HuH-7.5 (cell line): ENCODE measurements around the gene DMTF1.

Experiments
- DNase-seq: peaks from one replicate; pipeline ENCODE4 v3.0.0; 2011; ENCODE audit warnings: low spot score

Gene DMTF1

DNA sequence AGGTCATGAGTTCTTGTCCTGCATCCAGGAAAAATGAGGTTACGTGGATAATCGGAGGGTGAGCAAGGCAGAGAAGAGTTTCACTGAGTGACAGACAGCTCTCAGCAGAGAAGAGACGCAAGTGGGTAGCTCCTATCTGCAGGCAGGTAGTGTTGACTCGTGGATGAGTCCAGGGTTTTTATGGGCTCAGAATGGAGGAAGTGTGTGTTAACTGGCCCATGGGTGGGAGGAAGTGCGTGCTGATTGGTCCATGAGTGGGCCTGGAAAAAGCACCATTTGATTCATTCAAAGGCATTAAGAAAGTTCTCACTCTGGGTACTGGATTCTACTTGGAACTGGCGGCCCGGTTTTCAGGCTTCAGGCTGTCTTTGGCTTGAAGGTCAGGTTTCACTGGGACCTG lies 4.8 kb upstream of the DMTF1 start:
- DNase-seq, result no peak

DNA sequence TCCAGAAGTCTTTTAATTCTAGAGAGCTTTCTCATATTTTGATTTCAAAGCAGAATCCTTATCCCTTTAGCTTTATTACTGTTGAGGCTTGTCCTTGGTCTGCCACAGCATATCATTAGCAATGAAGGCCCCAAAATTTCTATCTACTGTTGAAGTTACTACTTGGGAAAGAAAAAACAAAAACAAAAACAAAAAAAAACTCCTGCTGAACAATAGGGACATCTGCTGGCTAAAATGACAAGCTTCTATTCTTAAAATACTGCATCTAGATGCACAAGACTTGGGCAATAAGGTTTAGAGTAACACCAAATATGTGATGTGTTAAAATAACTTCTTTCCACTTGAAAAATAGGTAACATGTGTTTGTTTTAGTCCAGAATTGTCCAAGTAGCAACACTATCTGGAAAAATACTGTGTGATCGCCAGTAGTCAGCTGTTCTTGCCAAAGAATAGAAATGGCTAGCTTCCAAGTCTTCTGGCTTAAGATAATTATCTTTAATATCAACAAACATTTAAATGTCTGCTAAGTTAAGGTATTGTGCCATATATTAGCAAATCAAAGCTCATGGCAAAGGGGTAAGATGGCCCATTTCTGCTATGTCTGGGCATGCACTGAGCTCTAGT lies 3.8 kb upstream of the DMTF1 start:
- no peak for DNase-seq

DNA sequence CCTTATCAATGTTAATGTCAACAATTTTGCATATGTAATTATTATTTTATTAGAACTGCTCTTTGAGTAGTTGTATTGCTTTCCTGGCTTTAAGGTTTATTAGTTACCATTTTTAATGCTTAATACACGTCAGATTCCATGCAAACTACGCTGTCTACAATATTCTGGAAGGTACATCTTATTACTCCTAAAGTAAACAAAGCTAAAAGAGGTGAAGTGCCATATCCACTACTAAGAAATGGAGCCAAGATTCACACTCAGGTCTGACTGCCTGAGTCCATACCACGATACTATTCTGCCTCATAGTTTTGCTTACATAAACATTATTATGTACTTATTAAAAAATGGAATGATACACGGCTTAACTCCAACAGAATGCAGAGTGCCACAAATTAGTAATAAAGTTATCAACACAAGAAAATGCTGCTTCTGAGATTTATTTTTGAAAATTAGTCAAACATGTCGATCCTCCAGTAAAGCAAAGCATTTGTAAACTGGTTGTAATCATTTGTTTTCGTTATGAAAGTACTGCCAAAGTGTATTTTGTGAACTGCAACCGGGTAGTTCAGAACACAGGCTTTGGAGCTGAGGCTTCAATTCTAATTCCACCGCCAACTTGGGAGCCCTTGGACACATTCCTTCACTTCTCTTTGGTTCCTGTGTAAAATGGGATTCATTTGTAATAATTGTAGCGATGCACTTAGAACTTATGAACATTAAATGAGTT lies 1.1 kb upstream of the DMTF1 start:
- DNase-seq, result no peak

DNA sequence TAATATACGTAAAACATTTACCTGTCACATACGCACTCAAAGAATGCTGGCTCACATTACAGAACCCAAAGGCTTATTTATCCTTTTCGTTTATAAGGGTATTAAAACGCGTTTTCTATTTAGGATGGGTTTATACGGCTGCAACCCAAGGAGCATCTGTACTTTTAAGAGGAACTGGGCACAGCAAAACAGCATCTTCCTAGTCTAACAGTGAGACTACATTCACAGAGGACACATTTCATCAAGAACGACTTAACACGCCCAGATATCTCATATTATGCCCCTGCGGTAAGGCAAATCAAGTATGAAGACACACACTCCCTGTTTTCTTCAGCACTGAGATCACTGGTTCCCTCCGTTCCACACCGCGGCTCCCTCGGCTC lies 533 bp upstream of the DMTF1 start:
- no peak for DNase-seq

DNA sequence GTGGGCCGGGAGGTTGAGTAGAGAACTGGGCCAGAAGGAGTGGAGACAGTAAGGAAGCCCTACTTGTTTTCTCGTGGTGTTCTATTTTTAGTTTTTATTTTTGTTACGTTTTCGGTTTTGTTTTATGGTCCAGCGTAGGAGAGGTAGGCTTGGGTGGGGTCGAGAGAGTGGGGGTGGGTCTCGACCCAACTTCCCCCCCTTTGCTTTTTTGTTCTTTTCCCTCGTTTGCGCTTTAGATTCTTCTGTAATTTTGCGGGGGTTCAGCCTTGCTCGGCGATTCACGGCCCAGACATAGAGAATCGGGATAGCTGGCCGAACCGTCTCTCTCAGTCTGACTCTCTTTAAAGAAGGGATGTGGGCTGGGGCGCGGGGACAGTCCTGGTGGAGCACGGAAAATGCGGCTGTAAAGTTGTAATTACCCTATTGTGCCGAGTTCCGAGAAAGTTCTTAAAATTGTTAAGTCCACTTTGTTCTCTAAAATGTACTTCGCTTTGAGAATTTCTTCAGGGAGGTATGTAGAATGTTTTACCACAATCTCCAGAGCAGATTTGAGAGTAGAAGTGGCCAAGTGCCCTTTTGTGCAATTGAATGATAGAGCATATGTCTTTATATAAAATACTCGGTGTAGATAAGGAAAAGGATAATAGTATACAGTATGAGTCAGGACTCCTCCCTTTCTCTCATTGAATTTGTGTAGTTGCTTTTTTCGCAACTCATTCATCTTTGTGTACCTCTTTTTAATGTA lies 816 bp downstream of the DMTF1 start:
- DNase-seq, result no peak

DNA sequence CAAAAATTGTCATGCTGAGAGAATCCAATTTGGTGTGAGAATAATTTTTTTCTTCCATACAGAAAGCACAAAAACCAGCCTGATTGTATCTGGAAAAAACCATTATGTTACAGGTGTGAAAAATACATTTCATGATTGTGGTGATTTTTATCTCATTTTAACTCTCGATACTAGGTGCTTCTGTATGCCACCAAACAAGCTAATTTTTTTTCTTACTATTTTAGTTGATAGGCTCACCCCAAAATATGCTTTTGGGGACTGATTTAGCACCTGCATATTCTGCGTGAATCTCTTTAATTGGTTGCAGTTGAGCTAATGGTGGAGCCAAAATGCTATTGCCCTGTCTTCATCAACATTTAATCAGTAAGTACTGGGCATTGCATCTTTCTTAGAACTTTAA lies 1.9 kb downstream of the DMTF1 start:
- DNase-seq, result no peak

DNA sequence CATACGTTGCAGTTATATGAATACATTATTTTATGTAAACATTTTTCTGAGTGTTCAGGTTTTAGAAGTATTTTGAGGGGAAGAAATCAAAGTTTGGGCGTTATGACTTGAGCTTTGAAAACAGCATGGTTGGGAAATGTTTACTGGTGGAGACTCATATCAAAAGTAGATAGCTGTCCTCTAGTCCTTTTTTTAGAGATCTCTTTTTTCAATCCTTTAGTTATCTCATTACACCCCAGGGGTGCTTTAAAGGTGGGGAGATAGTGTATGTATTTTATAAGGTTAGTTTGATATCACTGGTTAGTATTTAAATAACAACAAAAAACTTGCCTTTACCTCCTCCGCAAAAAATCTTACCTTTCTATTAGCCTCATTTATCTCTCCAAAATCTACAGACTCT lies 2.3 kb downstream of the DMTF1 start:
- no peak for DNase-seq

DNA sequence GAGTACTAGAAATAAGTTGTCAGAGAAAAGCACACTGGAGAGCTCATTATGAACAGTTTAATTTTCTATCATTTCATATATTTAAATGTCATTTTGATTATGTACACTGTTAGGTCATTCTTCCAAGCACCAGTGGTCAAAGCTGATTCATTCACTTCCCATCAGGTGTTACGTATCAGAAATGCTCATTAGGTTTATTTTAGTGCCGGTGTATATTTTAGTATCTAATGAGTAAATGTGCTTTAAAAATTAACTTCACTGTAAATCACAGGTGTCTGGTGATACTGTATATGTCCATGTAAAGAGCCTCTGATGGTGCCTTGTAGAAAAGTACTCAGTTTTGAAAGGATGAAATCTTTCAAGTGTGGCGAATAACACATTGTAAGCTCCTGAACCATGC lies 3.5 kb downstream of the DMTF1 start:
- DNase-seq, result no peak

DNA sequence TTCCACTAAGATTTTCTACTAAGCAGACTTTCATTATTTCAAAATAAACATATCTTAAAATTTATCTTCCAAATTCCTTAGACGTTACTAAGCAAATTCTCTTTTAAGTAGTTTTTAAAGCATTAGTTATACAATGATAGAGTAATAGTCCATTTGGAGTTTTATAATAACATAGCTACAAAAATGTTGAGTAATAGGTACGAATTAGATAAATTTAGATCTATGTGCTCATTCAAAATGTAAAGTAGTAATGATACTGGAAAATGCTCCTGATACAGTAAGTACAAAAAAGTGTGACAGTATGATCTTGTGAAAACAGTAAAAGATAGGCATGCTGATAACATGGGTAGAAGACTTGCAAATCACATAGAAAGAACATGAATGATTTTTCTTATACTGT lies 4.5 kb downstream of the DMTF1 start:
- DNase-seq, result no peak

DNA sequence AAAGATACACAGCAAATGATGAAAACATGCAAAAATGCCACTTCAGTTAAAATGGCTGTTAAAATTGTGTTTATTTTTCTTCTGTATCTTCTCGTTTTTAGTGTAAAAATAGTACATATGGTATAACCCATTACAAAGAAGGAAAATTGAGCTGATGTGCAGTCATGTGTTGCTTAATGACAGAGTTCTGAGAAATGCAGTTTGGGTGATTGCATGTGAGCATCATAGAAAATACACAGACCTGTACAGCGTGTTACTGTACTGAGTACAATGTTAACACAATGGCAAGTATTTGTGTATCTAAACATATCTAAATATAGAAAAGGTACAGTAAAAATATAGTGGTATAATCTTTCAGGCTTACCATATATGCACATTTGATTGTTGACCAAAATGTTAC lies 7.3 kb downstream of the DMTF1 start:
- DNase-seq, result no peak

DNA sequence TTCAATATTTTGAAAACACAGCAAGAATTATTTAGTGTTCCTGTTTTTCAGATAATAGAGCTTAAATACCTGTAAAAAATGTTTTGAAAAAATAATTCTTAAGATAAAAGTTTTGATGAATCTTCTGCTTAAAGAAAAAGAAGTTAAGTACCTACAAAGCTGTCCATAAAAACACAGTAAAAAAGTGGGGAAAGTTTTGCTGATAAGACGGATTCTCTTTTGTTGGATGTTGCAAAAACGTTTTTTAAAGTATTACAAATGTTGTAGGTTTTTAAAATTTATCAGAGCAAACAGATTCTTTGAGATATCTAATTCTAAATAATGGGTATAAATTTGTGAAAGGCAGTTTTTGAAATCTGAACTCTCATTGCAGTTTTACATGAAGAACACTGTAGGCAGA lies 12.2 kb downstream of the DMTF1 start:
- no peak for DNase-seq

DNA sequence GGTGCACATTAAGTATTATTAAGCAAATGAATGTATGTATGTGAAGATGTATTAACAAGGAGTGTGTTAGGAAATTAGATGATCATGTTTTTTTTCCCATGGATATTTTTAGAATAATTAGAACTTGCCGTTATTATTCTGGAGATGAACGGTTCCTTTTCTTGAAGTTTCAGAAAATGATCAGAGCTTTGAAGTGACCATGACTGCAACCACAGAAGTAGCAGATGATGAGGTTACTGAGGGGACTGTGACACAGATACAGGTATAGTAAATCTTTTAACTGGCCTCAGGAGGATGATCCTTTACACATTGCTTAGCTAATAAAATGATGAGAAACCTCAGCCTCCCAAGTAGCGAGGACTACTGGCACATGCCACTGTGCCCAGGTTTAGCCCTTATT lies 18.6 kb downstream of the DMTF1 start:
- no peak for DNase-seq

DNA sequence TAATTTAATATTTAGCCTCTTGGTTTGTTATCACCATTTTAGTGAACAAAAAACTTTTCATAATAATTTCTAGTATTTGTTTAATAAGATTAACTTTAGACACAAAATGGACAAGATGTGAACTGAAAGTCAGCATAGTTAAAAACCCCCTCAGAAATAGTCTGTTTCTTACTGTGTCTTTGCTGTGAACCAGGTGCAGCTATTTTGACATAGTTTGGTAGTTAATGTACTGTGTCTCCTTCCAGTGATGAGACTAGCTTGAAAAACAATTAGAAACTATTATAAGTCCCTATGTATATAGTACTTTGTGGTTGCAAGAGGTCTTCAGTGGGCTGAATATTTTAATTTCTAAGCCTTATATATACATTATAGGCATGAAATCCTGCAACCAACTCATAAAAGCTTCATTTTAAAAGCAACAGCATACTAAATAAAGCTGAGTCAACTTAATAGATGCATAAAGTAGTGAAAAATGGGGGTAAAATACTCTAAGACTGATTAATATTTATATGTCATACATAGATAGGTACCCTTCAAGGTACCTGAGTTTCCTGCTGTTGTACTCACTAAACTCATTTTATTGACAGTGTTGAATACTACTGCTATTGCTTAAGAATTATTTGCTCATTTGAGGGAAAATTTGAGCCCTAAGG lies 19.2 kb downstream of the DMTF1 start:
- no peak for DNase-seq

DNA sequence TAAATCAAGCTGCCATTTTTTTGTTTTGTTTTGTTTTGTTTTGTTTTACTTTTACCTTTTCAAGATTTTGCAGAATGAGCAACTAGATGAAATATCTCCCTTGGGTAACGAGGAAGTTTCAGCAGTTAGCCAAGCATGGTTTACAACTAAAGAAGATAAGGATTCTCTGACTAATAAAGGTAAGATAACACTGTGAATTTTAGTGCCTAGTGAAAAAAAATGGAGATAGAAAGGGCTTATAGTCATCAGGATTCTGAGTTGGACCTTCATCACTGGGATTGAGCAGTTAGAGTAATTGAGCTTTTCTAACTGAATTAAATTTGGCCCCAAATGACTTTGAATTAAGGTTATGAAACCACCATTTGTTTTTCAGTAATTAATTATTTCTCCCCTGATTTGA lies 21.2 kb downstream of the DMTF1 start:
- DNase-seq, result no peak

DNA sequence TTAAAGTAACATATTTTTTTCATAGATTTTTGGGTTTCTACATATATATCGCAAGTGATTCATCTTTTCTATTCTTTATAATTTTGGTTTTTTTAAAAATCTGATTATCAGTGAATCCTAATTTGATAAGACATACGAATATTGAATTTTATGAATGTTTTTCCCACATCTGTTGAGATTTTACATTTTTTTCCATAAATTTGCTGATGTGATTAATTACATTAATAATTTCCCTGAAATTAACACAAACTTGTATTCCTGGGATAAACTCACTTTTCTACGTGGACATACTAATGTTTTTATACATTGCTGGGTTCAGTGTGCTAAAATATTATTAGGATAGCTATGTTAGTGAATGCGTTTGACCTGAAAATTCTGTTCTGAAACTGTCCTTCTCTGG lies 26.1 kb downstream of the DMTF1 start:
- DNase-seq, result no peak

DNA sequence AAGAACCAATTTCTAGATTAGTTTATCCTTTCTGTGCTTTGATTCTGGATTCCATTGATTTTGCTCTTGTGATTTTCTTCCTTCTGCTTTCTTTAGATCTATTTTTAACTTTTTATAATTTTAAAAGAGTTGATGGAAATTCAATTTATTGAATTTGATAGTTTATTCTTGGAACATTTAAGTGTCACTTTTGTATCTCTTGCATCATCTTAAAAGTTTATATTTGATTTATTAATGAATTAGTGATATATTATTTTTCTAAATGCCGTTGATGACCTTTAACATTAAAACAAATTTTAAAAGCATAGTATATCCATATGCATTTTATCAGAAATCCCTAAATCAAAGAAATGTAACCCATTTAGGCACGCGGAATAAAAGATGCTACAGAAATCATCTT lies 26.9 kb downstream of the DMTF1 start:
- no peak for DNase-seq

DNA sequence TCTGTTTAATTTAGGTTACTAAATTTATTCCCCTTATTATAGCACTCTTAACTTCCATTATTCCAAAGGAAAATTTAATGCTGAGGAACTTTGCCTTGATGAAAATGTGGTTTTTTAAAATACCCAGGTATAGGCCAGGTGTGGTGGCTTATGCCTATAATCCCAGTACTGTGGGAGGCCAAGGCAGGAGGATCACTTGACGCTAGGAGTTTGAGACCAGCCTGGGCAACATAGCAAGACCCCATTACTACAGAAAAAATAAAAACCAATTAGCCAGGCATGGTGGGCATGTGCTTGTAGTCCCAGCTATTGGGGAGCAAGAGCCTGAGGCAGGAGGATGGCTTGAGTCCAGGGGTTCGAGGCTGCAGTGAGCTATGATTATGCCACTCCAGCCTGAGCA lies 34.9 kb downstream of the DMTF1 start:
- DNase-seq, result no peak

DNA sequence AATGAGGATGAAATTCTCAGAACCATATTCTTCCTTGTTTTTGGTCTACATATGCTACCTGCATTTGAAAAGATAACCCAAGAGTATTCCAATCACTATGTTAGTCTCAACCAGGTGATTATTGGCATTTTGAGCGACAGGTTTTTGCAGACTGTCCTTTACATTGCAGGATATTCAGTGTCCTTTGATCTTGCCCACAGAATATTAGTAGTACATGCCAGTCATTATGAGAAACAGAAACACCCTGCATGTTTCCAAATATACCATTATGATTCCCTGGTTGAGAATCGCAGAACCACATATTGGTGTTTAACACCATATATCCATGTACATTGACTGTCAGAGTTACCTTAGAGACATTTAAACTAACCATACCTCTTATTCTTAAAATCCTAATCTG lies 36.7 kb downstream of the DMTF1 start:
- no peak for DNase-seq

DNA sequence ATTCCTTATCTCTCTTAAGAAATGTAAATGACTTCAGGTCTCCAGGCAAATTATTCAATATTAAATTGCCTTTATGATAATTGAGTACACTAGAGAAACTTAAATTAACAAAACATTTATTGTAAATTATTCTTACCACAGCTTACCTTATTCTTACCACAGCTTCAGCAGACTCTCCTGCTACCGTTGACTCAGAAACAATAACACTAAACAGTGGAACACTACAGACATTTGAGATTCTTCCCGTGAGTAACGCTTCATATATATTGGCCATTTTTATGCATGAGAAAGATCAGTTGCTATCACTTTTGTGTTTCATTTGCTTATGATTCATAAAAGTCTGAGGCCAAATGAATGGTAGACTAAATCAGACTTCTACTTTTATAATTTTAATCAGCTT lies 38.5 kb downstream of the DMTF1 start:
- DNase-seq, result no peak

DNA sequence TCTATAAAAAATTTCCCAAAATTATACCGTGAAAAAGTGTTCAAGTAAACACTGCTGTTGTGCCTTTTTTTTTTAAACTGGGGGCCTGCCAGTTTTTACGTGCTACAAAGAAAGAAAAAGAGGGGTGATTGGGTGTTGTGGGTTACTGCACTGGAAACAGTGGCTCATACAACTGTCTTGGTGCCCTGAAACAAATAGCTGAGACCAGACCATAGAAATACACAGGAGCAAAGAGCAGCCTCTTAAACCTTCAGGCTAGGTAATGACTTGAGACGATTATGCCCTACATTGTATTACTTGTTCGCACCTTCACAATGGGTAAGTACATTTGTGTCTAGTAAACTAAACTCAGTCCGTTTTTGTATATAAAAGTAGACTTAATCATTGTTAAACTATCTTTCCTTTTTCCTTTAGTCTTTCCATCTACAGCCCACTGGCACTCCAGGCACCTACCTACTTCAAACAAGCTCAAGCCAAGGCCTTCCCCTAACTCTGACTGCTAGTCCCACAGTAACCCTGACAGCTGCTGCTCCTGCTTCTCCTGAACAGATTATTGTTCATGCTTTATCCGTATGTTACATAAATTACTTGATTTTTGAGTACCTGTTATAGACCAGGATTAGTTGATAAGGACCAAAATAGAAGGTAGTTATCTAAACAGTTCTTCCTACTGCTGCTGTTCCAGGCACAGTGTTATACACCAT lies 40.7 kb downstream of the DMTF1 start:
- DNase-seq, result no peak

DNA sequence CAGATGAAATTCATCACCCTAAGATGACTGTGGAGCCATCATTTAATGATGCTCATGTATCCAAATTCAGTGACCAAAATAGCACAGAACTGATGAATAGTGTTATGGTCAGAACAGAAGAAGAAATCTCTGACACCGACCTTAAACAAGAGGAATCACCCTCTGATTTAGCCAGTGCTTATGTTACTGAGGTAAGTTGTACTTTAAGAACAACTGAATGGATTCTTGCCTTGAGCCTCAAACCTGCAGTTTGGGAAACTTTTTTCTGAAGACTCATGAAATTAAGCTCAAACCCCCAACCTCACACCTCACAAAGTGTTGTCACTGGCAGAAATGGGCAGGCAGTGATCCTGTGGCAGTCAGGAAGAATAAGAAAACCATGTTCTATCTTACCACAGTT lies 41.7 kb downstream of the DMTF1 start:
- no peak for DNase-seq

DNA sequence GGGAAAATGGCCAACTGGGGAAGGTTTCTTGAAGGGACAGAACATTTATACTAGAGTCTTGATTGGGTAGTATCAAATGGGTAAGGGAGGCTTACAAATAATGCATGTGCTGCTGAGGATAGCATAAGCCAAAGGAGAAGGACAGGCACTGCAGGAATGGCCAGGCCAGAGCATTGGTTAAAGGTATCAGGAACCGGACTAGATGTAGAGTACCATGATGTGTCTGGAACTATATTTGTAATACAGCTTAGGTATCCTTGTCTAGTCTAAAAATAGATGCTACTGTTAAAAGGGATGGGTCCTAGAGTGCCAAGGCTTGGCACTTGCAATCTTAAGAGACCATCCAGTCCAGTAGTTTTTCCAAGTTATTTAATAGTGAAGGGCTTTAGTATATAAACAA lies 47.0 kb downstream of the DMTF1 start:
- DNase-seq, result no peak
